Prostate gland (tissue), 2 donors: ENCODE data around the gene NUS1.

ENCODE experiments used
- POLR2A ChIP-seq: fragments of 450-650 bp; IDR thresholded peaks from one replicate; pipeline ENCODE4 v1.6.1; 2016; ENCODE audit warnings: antibody characterized with exemption, mild to moderate bottlenecking
- POLR2AphosphoS5 ChIP-seq: sonication (generic); formaldehyde crosslinking; IDR thresholded peaks from one replicate; pipeline ENCODE4 v1.6.1; 2017; ENCODE audit warnings: antibody characterized with exemption
- TF ChIP-seq, protein P1 (sequence below), 4 experiments: fragments of 200-600 bp in 2 of 4; fragments of 450-650 bp in 2 of 4; sonication (generic) in 2 of 4; IDR thresholded peaks; 1 replicate in 3 of 4; 2 replicates in 1 of 4; pipeline ENCODE4 v1.5.1; 2016 to 2019; ENCODE audit warnings: antibody characterized with exemption in 4 of 4, mild to moderate bottlenecking in 2 of 4, moderate library complexity in 2 of 4

DNA sequence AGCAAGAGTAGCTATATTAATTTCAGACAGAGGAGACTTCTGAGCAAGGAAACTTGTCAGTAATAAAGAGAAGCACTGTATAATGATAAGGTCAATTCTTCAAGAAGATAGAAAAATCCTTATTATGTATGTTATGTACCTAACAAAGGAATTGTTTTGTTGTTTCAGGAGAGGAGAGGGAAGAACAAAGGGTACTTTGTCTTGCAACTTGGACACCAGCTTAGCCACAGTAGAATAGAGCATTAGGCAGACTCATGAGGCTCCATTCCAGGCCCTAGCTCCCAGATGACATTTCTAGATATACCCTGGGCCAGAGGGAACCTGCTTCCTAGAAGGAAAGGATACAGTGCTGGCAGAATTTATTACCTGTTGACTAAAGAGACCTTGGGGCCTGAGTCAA lies 6.5 kb upstream of the NUS1 start:
- TF ChIP-seq, protein P1, sequence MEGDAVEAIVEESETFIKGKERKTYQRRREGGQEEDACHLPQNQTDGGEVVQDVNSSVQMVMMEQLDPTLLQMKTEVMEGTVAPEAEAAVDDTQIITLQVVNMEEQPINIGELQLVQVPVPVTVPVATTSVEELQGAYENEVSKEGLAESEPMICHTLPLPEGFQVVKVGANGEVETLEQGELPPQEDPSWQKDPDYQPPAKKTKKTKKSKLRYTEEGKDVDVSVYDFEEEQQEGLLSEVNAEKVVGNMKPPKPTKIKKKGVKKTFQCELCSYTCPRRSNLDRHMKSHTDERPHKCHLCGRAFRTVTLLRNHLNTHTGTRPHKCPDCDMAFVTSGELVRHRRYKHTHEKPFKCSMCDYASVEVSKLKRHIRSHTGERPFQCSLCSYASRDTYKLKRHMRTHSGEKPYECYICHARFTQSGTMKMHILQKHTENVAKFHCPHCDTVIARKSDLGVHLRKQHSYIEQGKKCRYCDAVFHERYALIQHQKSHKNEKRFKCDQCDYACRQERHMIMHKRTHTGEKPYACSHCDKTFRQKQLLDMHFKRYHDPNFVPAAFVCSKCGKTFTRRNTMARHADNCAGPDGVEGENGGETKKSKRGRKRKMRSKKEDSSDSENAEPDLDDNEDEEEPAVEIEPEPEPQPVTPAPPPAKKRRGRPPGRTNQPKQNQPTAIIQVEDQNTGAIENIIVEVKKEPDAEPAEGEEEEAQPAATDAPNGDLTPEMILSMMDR (IDR thresholded peaks at IDR 0.05): no peak
- no peak for TF ChIP-seq POLR2A
- no peak for TF ChIP-seq POLR2AphosphoS5
